HG02798 (cell line): ENCODE data around the gene ANKRD62.
"Not testable (repeated sequence)": the region's sequence is repeated elsewhere in the genome, so short reads cannot be mapped to it uniquely, and the experiment has no call there.

Experiments
- ATAC-seq: cut with Tn5 transposase; IDR thresholded peaks from one replicate; pipeline ENCODE4 v1.9.1; 2021; ENCODE audit warnings: mild to moderate bottlenecking; ENCODE audit not compliant: unreplicated experiment, poor library complexity

The ANKRD62 gene

DNA sequence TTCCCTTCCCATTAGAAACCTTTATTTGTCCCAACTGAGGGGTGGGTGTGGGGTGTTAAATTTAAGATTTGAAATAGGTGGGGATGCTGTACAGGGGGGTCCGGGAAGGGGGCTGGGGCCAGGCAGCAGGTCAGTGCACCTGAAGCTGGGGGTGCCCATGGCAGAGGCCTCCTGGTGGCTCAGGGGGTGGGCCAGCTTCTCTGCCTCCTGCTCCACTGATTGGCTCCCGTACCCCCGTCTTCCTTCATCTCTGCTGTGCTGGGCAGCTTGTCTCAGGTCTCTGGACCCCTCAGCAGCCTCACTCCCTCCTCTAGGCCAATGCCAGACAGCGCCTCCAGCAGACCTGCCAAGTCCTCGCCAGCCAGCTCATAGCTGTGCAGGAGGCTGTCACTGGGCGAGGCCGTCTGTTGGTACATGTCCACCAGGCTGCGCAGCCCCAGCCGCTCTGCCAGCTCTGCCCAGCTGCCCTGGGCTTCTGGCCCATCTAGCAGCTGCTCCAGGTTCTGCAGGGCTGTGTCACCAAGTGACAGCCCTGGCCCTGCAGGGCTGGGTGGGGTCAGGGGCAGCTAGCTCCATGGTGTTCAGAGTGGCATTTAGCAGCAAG, 2.0 kb upstream of the ANKRD62 start:
- no peak for ATAC-seq

DNA sequence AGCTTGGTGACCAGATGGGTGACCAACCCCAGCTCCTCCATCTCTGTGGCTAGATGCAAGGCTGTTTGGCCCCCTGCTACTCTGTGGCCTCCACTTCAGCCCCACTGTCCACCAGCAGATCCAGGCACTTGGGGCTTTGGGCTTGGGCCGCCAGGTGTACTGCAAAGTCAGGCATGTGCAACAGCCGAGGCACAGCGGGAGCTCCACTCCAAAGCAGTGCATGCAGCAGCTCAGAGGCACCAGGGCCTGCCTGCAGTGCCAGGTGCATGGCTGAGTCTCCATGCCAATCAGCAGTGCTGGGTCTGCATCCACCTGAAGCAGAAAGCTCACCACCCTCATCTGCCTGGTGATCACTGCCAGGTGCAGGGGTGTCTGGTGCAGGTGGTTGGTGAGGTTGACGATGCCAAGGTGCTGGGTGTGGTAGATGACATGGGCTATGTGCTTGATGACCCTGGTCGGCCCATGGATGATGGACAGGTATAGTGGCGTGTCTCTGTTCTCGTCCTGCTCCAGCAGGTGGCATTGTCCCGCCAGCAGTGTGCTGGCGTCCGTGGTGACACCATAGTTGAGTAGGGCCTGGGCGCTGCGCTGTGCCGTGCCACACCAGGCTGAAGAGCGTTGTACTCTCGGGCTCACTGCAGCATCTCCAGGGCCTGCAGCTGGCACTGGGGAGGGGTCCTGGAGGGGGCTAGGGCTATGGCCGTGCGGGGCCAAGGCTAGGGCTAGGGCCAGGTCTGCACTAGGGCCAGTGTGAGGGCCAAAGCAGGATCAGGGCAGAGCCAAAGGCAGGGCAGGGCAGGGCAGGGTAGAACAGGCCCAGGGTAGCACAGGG, 1.0 kb upstream of the ANKRD62 start:
- ATAC-seq, result no peak

DNA sequence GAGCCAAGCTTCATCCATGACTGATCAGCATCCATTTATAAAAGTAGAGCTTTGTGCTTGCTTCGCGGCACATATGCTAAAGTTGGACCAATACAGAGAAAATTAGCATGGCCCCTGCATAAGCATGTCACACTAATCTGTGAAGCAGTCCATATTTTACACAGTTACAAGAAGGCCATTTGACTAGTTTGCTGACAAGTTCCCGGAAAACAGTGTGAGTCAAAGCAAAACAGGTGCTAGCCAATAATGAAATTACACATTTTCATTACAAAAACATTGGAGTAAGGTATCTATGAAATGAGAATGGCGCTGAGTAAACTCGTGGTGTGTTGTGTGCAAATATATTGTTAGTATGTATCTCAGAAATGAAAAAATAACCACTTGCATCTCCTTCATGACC, 4.7 kb downstream of the ANKRD62 start:
- ATAC-seq, result no peak

DNA sequence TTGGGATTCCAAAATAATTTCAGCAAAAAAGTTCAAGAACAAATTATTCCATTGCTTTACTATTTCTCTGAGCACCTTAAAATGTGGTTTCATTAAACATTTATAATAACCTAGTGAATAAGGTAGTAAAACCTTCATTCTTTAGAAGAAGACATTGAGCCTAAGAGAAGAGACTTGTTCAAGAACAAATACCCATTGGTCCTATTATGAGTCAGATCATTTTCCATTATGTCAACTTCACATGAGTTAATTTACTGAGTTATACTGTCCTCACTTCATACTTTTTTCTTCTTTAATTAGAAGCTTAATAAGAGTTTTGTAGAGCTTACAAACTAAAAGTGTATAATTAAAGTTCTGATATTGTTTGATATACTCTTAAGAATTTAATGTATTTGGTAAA, 5.5 kb downstream of the ANKRD62 start:
- ATAC-seq, result no peak

DNA sequence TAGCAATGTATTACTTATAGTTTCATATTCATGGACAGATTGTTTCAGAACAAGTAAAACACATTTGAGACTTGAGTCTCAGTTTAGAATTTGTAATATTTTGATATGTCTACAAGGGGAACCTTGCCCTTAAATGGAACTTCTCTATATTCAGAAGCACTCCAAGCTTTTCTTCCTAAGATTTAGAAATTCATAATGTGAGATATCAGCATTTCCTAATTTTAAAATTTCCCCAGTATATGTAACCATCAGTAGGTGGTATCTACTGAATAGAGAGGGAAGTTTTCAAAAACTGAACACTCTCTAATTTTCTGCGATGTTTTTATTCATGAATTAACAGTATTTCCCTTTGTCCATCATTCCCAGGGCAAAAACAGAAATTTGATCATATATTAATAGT, 7.6 kb downstream of the ANKRD62 start:
- ATAC-seq, result no peak

DNA sequence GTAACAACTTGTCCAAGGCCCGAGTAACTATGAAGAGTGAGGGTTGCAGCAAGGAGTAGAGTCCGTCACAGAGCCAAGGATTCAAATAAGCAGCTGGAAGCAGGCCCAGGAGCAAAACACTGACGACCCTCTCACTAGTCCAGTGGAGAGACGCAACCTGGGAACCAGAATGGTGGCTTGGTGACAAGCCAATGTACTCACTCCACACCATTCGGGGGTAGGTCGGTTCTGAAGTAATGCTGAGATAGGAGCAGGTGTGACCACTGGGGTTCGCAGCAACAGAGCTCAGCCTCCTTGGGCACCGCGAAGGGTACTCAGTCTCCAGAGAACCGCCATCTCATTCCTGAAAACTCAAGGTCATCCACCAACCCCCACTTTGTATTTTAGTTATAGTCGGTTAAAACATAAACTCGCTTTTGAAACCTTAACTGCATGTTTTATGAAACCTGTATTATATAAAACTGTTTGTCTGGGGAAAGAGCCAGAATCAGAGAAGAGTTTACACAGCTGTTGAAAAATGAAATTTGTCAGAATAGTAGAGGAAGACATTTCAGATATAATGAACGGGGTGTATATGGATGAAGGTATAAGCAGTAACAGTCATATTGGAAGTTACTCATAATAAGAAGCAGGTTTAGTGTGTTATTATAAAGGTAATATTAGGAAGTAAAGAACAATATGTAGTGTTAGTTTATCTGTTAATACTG, 8.6 kb downstream of the ANKRD62 start:
- no peak for ATAC-seq

DNA sequence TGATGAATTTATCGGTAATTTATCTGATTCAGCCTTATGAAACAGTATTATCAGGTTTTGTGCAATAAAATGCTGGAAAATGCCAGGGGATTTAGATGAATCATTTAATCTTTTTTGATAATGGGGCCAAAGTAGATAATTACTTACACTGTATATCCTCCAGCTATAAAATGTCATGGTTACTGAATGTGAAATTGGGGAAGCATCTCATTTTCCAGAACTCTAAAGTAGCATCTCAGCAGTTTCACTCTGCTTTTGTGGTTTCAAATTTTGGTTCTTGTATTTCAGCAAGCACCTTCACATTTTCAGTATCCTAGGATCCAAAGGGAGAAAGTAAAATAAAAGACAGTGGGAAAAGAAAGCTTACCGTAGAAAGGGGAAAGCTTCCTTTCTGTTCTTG, 12.8 kb downstream of the ANKRD62 start:
- no peak for ATAC-seq

DNA sequence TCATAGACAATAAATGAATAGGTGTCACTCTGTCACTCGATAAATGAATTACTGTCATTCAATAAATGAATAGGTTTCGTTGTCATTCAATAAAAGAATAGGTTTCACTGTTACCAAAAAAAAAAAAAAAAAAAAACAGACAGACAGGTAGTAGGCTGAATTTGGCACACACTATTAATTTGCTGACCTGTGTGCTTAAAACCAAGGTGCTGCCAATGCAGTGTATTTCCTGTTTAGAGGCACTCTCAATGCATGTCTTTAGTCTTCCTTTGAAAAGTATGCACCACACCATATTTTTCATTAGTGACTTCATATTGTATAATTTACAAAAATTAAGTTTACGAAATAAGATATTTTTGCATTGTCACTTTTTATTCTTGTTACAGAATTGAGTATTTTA, 16.2 kb downstream of the ANKRD62 start:
- ATAC-seq, result no peak

DNA sequence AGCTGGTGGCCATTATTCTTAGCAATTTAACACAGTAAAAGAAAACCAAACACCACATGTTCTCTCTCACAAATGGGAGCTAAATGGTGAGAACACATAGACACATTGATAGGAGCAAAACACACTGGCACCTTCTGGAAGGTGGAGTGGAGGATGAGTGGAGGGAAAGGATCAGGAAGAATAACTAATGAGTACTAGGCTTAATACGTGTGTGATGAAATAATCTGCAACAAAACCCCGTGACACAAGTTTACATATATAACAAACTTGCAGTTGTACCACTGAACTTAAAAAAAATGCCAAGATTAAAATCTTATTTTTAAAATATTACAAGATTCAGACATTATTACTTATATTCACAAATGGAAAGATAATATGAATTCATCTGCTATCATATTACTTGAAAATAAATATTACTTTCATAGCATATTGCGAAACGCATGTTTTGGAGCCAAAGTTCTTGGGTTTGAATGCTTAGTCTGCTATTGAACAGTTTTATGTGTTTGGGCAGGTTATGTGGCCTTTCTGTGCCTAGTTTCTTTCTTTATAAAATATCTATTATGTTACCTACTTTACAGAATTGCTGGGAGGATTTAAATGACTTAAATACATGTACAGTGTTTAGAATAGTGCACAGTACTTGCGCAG, 20.5 kb downstream of the ANKRD62 start:
- no peak for ATAC-seq

DNA sequence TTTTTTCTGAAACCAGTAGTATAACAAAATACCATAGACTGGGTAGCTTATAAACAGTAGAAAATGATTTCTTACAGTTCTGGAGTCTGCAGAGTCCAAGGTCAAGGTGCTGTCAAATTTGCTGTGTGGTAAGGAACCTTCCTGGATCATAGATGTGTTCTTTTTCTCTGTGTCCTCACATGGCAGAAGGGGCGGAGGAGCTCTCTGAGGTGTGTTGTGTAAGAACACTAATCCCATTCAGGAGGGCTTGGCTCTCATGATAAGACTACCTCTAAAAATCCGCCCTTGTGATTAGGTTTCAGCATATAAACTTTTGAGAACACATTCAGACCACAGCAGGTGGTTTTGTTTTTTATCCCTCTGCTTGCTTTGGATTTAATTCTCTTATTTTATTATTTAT, 25.7 kb downstream of the ANKRD62 start:
- no peak for ATAC-seq

DNA sequence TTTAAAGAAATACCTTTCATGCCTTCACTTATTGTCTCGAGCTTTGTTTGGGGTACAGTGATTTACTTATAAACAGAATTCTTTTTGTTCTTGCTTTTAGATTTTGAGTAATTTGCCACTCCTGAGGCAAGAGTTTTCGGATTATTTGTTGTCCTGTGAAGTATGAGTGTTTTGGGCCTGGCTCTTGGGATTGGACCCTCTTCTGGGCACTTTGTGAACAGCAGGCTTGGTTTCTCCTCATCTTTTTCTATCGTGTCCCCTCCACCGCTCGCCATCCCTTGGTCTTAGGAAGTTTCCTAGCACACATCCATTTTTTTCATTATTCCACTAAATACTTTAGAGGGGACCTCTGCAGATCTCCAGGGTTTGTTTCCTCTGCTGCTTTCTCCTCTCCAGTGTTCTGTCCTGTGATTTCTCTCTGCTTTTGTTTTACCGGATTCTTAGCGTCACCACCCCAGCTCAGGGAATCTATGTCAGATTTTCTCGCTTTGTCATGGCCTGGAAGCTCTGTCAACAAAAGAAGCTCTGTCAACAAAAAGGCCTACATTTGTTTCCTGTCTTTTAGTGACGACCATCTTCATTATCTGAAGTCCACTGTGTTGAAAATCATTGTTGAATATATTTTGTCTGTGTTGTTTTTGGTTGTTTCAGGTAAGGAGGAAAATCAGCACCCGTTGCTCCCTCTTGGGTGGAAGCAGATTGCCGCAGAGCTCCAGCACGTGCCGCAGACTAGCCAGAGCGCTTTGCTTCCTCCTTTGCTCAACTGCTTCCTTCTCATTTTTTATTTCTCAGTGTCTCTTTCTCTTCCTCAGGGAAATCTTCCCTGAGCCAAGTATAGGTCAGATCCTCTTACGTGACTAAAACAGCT, 27.8 kb downstream of the ANKRD62 start:
- no peak for ATAC-seq

DNA sequence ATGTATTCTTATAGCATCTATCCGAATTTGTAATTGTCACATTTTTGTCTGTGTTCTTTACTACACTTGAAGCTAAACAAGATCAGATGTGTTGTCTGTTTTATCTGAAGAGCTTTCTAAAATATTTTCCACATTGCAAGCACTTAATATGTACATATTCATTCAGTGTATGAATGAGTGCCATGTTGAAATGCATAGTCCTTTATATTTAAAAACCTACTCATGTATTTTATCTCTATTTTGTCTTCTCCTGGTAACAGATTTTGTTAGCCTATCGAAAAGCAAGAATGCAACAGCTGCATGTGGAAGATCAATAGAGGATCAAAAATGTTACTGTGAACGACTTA, 28.4 kb downstream of the ANKRD62 start:
- ATAC-seq, result not testable (repeated sequence)

DNA sequence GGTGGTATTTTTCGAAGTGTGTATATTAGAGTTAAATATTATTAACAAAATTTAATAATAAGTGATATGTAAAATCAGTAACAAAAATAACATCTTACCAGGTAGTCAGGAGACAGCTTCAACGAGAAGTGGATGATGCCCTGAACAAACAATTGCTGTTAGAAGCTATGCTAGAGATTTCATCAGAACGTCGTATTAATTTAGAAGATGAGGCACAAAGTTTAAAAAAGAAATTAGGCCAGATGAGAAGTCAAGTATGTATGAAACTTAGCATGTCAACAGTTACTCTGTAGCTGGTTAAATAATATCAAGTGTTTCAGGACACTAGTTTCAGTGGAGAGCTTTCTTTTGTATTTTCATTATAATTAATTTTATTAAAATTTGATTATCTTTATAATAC, 34.0 kb downstream of the ANKRD62 start:
- not testable (repeated sequence) for ATAC-seq

DNA sequence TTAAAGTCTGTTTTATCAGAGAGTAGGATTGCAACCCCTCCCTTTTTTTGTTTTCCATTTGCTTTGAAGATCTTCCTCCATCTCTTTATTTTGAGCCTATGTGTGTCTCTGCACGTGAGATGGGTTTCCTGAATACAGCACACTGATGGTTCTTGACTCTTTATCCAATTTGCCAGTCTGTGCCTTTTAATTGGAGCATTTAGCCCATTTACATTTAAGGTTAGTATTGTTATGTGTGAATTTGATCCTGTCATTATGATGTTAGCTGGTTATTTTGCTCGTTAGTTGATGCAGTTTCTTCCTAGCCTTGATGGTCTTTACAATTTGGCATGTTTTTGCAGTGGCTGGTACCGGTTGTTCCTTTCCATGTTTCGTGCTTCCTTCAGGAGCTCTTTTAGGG, 45.2 kb downstream of the ANKRD62 start:
- not testable (repeated sequence) for ATAC-seq

DNA sequence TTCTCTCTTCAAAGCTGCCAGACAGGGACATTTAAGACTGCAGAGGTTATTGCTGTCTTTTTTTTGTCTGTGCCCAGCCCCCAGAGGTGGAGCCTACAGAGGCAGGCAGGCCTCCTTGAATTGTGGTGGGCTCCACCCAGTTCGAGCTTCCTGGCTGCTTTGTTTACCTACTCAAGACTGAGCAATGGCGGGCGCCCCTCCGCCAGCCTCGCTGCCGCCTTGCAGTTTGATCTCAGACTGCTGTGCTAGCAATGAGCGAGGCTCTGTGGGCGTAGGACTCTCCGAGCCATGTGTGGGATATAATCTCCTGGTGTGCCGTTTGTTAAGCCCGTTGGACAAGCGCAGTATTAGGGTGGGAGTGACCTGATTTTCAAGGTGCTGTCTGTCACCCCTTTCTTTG, 47.2 kb downstream of the ANKRD62 start:
- not testable (repeated sequence) for ATAC-seq

DNA sequence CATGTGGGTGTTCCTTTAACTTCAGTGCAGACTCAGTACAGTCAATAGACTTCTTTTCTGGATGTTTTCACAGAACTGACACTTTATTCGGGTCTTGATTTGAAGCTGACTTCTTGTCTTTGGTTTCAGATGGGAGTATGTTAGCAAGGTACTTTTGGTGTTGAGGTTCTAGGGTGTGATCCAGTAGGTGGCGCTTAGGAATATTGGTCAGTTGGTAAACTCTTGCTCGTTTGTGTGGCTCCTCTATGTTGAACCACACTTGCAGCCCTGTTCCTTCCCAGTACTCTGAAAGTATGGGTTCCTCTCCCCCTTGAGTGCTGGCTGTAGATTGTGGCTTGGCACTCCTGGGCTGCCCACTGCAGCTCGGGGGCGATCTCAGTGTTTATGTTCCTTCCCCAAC, 48.1 kb downstream of the ANKRD62 start:
- not testable (repeated sequence) for ATAC-seq

DNA sequence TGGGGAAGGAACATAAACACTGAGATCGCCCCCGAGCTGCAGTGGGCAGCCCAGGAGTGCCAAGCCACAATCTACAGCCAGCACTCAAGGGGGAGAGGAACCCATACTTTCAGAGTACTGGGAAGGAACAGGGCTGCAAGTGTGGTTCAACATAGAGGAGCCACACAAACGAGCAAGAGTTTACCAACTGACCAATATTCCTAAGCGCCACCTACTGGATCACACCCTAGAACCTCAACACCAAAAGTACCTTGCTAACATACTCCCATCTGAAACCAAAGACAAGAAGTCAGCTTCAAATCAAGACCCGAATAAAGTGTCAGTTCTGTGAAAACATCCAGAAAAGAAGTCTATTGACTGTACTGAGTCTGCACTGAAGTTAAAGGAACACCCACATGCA, 55.8 kb downstream of the ANKRD62 start:
- ATAC-seq, result not testable (repeated sequence)

DNA sequence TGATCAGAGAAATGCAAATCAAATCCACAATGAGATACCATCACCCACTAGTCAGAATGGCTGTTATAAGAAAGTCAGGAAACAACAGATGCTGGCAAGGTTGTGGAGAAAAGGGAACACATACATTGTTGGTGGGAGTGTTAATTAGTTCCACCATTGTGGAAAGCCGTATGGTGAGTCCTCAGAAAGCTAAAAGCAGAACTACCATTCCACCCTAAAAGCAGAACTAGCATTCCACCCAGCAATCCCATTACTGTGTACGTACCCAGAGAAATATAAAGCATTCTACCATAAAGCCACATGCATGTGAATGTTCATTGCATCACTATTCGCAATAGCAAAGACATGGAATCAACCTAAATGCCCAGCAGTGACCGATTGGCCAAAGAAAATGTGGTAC, 60.7 kb downstream of the ANKRD62 start:
- no peak for ATAC-seq

DNA sequence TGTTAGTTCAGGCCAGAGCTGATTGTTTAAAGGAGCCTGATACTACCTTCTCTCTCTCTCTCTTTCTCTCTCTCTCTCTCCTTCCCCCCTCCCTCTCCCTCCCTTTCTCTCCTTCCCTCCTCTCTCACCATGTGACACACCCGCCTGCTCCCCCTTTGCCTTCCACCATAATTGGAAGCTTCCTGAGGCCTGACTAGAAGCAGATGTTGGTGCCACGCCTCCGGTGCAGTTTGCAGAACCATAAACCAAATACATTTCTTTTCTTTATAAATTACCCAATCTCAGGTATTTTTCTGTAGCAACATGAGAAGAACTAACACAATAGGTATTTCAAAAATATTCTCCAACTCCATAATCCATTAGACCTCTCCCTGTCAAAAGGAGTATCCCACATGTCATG, 62.4 kb downstream of the ANKRD62 start:
- ATAC-seq, result no peak

DNA sequence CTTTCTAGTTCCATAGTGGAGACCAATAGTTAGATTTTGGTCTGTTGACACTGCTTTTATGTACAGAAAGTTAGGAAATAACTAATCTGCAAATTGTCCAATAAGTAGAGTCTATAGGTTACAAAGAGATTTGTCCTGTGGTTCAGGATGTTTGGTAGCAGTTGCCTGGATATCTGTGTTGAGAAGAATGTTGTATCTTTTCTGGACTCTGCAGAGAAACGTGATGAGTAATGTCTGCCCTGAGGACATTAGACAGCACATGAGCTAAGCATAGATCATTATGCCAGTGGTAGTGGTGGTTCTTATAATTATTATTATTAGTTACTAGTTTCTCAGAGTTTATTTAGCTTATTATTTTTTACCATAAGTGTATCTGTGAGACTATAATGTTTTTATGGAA, 65.8 kb downstream of the ANKRD62 start:
- ATAC-seq, result no peak
